Activated T-helper 17 cell treated with anti-CD3 and anti-CD28 coated beads, Interleukin-2, amount 50 U/mL, for 72 hours (primary cell): ENCODE measurements around the gene NDRG3. TPM values are rescaled to one million over a fixed set of nuclear protein-coding genes. Genes with fewer than 3 reads are reported as not detected.
"Not testable (repeated sequence)": the region's sequence is repeated elsewhere in the genome, so short reads cannot be mapped to it uniquely, and the experiment has no call there.

ENCODE experiments used
- ATAC-seq: fragments of 150-1000 bp; cut with Tn5 transposase; replicated peaks from 2 replicates; pipeline ENCODE4 v1.10.0; 2021; ENCODE audit warnings: mild to moderate bottlenecking, moderate library complexity
- H3K27ac Mint-ChIP-seq: one replicate; pipeline ENCODE4 v1.8.0; 2022; ENCODE audit warnings: mixed read lengths
- H3K27me3 Mint-ChIP-seq: one replicate; pipeline ENCODE4 v1.8.0; 2022; ENCODE audit warnings: mixed read lengths
- H3K36me3 Mint-ChIP-seq: one replicate; pipeline ENCODE4 v1.8.0; 2022; ENCODE audit warnings: low read depth, mild to moderate bottlenecking, mixed read lengths
- H3K4me1 Mint-ChIP-seq: one replicate; pipeline ENCODE4 v1.8.0; 2022; ENCODE audit warnings: mixed read lengths
- H3K4me3 Mint-ChIP-seq: one replicate; pipeline ENCODE4 v1.8.0; 2022; ENCODE audit warnings: mild to moderate bottlenecking, mixed read lengths
- H3K9me3 Mint-ChIP-seq: one replicate; pipeline ENCODE4 v1.8.0; 2022; ENCODE audit warnings: mixed read lengths
- total RNA-seq, 2 donors: library from RNA; stranded (reverse); gene quantifications; one replicate each; pipeline ENCODE4 v1.2.3, GENCODE V29; 2022

Gene NDRG3
- total RNA-seq, 2 donors from 2014 or later = 30.5 to 30.7 TPM

DNA sequence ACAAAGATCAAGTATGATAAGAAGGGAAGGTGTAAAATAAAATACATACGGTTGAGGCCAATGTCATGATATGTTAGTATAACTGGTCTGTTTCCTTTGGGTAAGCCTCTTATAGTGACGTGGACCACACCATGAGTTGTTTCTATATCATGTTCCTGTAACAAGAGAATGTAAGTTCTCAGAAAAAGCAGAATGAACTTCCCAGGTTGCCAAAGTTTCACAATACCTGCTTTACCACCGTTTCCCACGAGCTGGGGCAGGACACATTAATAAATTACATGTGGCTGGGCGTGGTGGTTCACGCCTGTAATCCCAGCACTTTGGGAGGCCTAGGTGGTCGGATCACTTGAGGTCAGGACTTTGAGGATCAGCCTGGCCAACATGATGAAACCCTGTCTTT lies 57.3 kb downstream of the NDRG3 start:
- Mint-ChIP-seq H3K36me3 (peaks cover 22% of the 10 kb centered on the region), H3K27me3 (no peaks in the 10 kb centered on the region), H3K4me3 (no peak overlapping the region), H3K9me3 (no peaks in the 10 kb centered on the region), H3K27ac (no peak overlapping the region), H3K4me1 (no peaks in the 10 kb centered on the region)
- no peak for ATAC-seq

DNA sequence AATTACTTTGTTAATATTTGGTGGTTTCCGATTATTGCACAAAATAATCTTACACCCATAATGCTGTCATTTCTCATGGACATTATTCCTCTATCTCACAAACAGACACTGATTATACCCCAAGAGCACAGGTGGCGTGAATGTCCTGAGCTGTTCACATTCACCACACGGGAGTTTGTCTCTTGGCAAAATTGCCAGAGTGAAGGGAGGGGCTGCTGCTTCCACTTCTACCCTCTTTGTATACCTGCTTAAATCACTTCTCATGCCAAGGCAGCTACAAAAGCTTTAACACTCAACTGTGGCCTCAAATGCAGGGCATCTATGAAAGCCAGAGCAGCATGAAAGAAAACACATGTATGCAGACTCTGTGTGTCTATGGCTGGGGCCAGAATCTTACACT lies 58.0 kb downstream of the NDRG3 start:
- Mint-ChIP-seq H3K9me3 (no peaks in the 10 kb centered on the region), H3K36me3 (peaks cover 22% of the 10 kb centered on the region), H3K27ac (no peak overlapping the region), H3K27me3 (no peaks in the 10 kb centered on the region), H3K4me3 (no peak overlapping the region), H3K4me1 (no peaks in the 10 kb centered on the region)
- no peak for ATAC-seq

DNA sequence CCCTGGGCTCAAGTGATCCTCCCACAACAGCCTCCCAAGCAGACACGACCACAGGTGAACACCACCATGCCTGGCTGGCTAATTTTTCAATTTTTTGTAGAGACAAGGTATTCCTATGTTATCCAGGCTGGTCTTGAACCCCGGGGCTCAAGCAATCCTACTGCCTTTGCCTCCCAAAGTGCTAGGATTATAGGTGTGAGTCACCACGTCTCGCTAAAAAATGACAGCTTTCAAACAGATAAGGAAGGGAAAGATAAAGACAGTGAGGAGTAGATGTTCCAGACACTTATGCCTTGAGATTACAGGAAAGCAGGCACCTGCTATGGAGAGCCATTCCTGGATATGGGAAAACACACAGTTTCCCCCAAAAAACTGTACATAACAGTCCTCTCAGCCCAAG lies 58.9 kb downstream of the NDRG3 start:
- no peak for ATAC-seq
- Mint-ChIP-seq H3K4me1 (no peaks in the 10 kb centered on the region), H3K36me3 (peaks cover 32% of the 10 kb centered on the region), H3K4me3 (no peak overlapping the region), H3K27ac (no peak overlapping the region), H3K9me3 (no peaks in the 10 kb centered on the region), H3K27me3 (no peaks in the 10 kb centered on the region)

DNA sequence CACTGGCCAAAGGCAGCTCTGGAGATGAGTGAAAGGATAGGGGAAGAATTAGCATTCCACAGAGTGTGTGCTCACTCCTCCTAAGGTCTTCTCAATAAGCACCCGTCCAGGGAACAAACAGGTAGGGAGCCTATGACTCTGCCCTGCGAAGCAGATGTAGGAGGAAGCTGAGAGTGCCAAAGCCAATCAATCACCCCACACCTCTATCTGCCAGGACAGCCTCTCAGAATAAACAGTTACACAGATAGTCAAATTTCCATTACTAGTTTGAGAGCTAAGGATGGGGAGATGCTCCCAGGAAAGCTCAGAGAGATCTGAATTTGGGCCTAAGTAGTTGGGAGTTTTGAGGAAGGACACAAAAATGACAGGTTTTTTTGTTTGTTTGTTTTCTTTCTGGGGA lies 59.4 kb downstream of the NDRG3 start:
- no peak overlapping the region for H3K4me3 Mint-ChIP-seq
- no peaks in the 10 kb centered on the region for H3K9me3 Mint-ChIP-seq
- H3K27me3 Mint-ChIP-seq = no peaks in the 10 kb centered on the region

DNA sequence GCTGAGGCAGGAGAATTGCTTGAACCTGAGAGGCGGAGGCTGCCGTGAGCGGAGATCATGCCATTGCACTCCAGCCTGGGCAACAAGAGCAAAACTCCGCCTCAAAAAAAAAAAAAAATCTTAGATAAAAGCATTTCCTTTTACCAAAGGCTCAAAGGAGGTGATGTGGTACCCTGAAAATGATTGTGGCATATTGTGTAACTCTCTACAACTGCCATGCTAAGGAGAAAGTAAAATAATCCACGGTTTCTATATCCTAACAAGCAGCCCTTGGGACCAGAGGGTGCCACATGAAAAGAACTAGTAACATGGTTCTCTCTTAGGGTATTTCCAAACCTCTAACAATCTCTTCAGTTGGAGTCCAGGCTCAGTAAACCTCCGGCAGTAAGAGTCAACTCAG lies 61.1 kb downstream of the NDRG3 start:
- ATAC-seq = no peak
- no peak overlapping the region for H3K4me3 Mint-ChIP-seq
- H3K4me1 Mint-ChIP-seq = no peaks in the 10 kb centered on the region
- H3K27ac Mint-ChIP-seq = no peak overlapping the region
- H3K27me3 Mint-ChIP-seq = no peaks in the 10 kb centered on the region
- peaks cover 47% of the 10 kb centered on the region for H3K36me3 Mint-ChIP-seq
- H3K9me3 Mint-ChIP-seq = no peaks in the 10 kb centered on the region

More for the DNA sequence above, 59.4 kb downstream of the NDRG3 start:
- H3K4me1 Mint-ChIP-seq = no peaks in the 10 kb centered on the region
- H3K27ac Mint-ChIP-seq = no peak overlapping the region
- ATAC-seq = no peak
- H3K36me3 Mint-ChIP-seq = peaks cover 34% of the 10 kb centered on the region

DNA sequence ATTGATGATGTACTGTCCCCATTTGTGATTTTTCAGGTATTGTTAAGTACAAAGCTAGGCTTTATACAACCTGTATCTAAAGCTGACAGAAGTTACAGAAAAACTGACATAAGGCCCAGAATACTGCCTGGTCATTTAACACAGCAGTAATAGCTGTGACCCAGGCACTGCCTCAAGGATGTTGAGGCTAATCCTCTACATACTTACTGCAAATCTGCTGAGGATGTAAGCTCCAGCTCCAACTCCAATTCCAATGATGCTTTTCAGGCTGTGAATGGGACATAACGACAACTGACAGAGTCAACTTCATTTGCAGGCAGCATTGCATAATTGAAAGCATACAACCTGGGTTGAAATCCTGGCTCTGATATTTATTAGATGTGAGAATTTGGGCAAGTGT lies 63.6 kb downstream of the NDRG3 start:
- no peaks in the 10 kb centered on the region for H3K4me1 Mint-ChIP-seq
- no peaks in the 10 kb centered on the region for H3K27me3 Mint-ChIP-seq
- H3K27ac Mint-ChIP-seq = no peak overlapping the region
- no peak for ATAC-seq
- no peak overlapping the region for H3K4me3 Mint-ChIP-seq
- no peaks in the 10 kb centered on the region for H3K9me3 Mint-ChIP-seq
- H3K36me3 Mint-ChIP-seq = peaks cover 46% of the 10 kb centered on the region

DNA sequence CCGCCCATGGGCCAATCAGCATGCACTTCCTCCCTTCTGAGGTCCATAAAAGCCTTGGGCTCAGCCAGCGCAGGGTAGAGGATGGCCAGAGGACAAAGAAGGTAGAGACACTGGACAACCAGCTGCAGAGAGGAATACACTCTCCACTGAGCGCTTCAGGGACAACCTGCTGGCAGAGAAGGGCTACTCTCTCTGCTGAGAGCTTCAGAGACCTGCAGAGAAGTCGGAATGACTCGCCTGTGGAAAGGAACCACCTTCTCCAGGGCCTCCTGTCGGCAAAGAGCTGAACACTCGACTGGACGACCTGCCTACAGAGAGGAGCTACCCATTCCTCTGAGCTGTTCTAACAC lies 68.5 kb downstream of the NDRG3 start:
- no peak overlapping the region for H3K27ac Mint-ChIP-seq
- H3K36me3 Mint-ChIP-seq = peaks cover 29% of the 10 kb centered on the region
- no peak for ATAC-seq
- no peak overlapping the region for H3K4me3 Mint-ChIP-seq
- H3K27me3 Mint-ChIP-seq = no peaks in the 10 kb centered on the region
- H3K4me1 Mint-ChIP-seq = no peaks in the 10 kb centered on the region
- H3K9me3 Mint-ChIP-seq = no peaks in the 10 kb centered on the region

DNA sequence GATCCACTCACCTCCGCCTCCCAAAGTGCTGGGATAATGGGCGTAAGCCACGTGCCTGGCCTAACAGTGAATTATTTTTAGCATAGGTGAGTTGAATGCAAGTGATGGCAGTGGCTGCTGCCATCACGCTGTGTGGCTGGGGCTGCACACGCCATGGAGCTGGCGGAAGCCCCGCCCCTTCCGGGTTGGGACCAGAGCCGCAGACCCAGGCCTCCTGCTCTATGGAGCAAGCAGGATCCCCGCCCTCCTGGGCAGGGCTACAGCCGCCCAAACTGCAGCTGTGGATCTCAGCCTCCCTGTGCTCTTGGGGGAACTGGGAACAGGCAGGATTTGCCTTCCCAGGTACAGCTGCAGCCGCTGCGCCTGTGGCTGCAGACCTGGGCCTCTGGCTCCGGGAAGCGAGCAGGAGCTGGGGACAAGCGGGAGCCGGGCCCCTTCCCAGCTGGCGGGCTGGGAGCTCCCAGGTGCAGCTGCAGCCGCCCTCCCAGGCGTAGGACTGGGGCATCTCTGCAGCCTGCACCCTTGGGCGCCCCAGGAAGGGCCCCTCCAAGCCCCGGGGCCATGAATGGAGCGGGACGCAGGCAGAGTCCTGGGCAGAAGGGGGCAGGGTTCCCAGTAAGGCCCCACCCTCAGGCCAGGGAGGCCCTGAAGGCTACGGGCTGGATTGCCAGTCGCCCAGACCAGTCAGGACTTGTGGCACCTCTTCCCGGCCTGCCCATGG lies 69.0 kb downstream of the NDRG3 start:
- ATAC-seq = no peak
- no peaks in the 10 kb centered on the region for H3K27me3 Mint-ChIP-seq
- H3K36me3 Mint-ChIP-seq = peaks cover 28% of the 10 kb centered on the region
- H3K4me1 Mint-ChIP-seq = no peaks in the 10 kb centered on the region
- H3K4me3 Mint-ChIP-seq = no peak overlapping the region
- H3K9me3 Mint-ChIP-seq = no peaks in the 10 kb centered on the region
- H3K27ac Mint-ChIP-seq = no peak overlapping the region

DNA sequence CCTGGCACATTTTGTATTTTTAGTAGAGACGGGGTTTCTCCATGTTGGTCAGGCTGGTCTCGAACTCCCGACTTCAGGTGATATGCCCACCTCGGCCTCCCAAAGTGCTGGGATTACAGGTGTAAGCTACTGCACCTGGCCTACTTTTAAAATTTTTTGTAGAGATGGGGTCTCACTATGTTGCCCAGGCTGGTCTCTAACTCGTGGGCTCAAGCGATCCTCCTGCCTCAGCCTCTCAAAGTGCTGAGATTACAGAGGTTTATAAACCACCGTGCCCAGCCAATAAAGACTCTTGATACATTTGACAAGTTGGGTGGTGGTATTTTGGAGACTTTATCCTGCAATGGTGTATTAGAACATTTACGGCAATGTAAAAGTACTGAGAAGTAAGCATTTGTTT lies 70.3 kb downstream of the NDRG3 start:
- H3K4me1 Mint-ChIP-seq, H3K4me3 Mint-ChIP-seq, H3K27me3 Mint-ChIP-seq, ATAC-seq, H3K9me3 Mint-ChIP-seq, H3K27ac Mint-ChIP-seq: not testable (repeated sequence)
- peaks cover 19% of the 10 kb centered on the region for H3K36me3 Mint-ChIP-seq

DNA sequence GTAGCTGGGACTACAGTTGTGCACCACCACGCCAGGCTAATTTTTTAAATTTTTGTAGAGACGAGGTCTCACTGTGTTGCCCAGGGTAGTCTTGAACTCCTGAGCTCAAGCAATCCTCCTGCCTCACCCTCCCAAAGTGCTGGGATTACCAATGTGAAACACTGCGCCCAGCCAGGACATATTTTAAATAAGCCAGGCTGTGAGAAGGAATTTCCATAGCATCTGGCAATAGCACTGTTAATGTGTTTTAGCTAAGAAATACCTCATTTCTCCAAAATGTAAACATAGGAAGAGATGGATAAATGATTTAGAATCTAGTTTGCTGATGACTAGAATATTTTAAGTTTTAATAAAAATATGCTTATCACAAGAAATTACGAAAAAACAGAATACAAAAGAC lies 72.9 kb downstream of the NDRG3 start:
- H3K4me3 Mint-ChIP-seq = no peak overlapping the region
- H3K9me3 Mint-ChIP-seq = no peaks in the 10 kb centered on the region
- no peaks in the 10 kb centered on the region for H3K27me3 Mint-ChIP-seq
- peaks cover 16% of the 10 kb centered on the region for H3K36me3 Mint-ChIP-seq
- H3K4me1 Mint-ChIP-seq = no peaks in the 10 kb centered on the region
- no peak overlapping the region for H3K27ac Mint-ChIP-seq
- ATAC-seq = no peak

DNA sequence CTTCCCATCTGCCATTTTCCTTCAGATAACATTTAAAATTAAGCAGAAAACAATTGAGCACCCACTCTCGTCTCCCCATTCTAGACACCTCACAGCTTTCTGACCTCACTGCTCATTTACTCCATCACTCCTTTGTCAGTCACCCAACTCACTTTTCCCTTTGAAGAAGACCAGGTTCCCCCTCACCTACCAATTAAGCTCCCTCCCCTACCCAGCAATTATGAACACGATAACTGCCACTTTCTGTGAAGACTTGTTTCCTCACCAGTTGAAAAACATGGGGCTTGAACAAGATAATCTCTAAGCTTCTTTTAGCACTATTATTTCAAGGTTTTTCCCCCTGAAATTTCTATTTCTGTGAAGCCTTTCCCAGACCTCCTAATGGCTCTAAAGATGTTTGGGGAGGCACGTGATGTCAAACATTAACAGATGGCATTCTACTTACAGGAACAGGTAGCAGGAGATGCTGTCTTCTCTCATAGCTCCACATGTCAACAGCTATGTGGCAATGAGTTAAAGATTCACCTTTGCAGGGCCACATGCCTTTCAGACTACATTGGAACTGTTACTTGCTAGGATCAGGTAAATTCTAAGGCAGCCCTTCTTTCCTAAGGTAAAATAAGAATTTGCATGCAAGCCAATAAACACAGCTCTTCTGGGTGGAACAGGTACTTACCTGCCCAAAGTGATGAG lies 75.1 kb downstream of the NDRG3 start:
- Mint-ChIP-seq H3K4me3 (no peak overlapping the region), H3K27me3 (no peaks in the 10 kb centered on the region), H3K27ac (no peak overlapping the region), H3K9me3 (no peaks in the 10 kb centered on the region), H3K36me3 (peaks cover 18% of the 10 kb centered on the region), H3K4me1 (no peaks in the 10 kb centered on the region)
- no peak for ATAC-seq

DNA sequence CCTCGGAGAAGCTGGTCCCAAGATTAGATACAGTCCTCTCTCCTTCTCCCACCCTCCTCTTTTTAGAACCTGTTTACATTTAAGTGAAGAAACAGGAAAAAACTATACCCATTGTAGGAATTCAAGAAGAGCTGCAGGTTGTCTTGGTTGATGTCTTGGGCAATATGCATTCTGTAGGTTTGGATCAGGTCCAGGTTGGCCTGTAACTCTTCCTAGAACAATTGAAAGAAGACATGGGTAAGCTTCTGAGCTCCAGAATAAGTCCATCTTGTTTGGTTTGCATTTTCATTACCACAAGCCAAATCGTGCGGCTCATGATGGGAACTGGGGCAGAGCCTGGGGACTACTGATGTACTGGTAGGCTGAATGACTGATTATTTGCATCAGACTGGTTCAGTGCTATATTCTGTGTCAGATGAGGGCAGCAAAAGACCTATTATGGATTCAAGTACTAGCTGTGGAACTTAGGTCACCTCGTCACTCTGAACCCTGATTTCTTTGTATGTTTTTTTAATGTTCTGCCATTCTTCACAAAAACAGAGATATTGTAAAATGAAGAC lies 79.6 kb downstream of the NDRG3 start:
- H3K4me3 Mint-ChIP-seq = no peak overlapping the region
- no peak for ATAC-seq
- no peaks in the 10 kb centered on the region for H3K27me3 Mint-ChIP-seq
- peaks cover 34% of the 10 kb centered on the region for H3K36me3 Mint-ChIP-seq
- no peaks in the 10 kb centered on the region for H3K9me3 Mint-ChIP-seq
- no peaks in the 10 kb centered on the region for H3K4me1 Mint-ChIP-seq
- peak overlapping the region; percentile 36 for H3K27ac Mint-ChIP-seq

DNA sequence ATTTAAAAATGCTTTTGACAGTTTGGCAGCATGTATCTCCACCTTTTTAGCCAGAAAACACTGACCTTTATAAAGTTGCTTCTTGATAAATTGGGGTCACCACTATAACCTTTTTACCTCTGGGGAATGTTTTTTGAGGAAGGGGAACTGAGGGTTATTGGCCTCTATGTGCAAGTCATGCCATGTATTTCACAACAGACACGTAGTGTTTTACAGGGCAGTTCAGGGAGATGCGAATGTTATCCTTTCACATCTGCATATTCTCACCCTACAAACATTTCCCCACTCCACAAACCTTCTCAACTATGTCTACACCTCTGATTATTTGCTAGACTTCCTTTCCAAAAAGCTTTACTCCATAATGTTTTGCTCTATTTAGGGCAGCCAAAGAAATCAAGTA lies 82.9 kb downstream of the NDRG3 start:
- Mint-ChIP-seq H3K4me1 (peaks cover 5% of the 10 kb centered on the region), H3K4me3 (no peak overlapping the region), H3K27me3 (no peaks in the 10 kb centered on the region), H3K36me3 (peaks cover 33% of the 10 kb centered on the region), H3K9me3 (no peaks in the 10 kb centered on the region), H3K27ac (no peak overlapping the region)
- no peak for ATAC-seq

DNA sequence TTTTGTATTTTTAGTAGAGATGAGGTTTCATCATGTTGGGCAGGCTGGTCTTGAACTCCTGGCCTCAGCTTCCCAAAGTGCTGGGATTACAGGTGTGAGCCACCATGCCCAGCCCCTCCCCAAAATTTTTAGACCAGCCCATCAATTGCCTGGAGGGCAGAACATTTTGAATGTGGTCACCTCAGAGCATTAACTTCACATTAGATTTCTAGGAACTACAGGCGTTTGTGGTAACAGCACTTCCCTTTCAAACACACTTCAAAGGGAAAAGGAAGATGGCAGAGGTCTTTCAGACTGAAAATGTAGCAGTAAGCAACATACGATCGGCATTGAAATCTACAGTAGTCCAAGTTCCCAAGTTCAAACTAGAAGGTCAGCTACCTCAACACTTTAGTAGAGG lies 87.6 kb downstream of the NDRG3 start:
- H3K36me3 Mint-ChIP-seq = peaks cover 20% of the 10 kb centered on the region
- no peak for ATAC-seq
- peak overlapping the region; percentile 38 for H3K4me3 Mint-ChIP-seq
- H3K27me3 Mint-ChIP-seq = no peaks in the 10 kb centered on the region
- peaks cover 5% of the 10 kb centered on the region for H3K4me1 Mint-ChIP-seq
- no peaks in the 10 kb centered on the region for H3K9me3 Mint-ChIP-seq
- H3K27ac Mint-ChIP-seq = peak overlapping the region; percentile 80

DNA sequence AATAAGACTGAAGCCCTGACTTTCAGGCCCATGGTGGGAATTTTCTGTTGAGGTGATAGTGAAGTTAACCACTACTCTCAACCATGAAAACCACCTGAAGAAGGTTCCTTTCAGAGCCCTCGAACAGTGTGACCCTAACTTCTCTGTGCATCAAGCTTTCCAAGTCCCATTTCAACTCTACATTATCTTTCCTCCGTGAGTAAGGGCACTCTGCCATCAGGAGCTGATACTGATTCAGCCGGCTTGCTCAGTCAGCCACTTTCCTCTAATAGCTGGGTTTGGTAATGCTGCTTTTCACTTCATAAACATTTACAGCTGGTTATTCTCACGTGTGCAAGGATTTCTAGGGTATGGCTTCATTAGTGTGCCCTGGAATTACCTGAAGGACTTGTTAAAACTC lies 89.2 kb downstream of the NDRG3 start:
- H3K4me1 Mint-ChIP-seq = peaks cover 5% of the 10 kb centered on the region
- H3K4me3 Mint-ChIP-seq = no peak overlapping the region
- peaks cover 25% of the 10 kb centered on the region for H3K36me3 Mint-ChIP-seq
- no peak overlapping the region for H3K27ac Mint-ChIP-seq
- no peaks in the 10 kb centered on the region for H3K9me3 Mint-ChIP-seq
- H3K27me3 Mint-ChIP-seq = no peaks in the 10 kb centered on the region
- no peak for ATAC-seq
